SK-N-MC (cell line): ENCODE results near the gene DUSP11.
"Not testable (repeated sequence)": the region's sequence is repeated elsewhere in the genome, so short reads cannot be mapped to it uniquely, and the experiment has no call there.

Experiments used
- EZH2 ChIP-seq: fragments of 200-600 bp; sonication (generic); IDR thresholded peaks from one replicate; pipeline ENCODE4 v1.6.1; 2017; ENCODE audit warnings: antibody characterized with exemption
- FOXP2 ChIP-seq: optimal IDR thresholded peaks from 2 replicates; pipeline ENCODE3; 2011; ENCODE audit warnings: mild to moderate bottlenecking, moderate library complexity; ENCODE audit not compliant: insufficient read depth; ENCODE audit errors: extremely low read length, control extremely low read depth
- POLR2AphosphoS5 ChIP-seq: IDR thresholded peaks from 2 replicates; pipeline ENCODE4 v1.6.1; 2012; ENCODE audit warnings: mild to moderate bottlenecking, low read depth, low read length, borderline replicate concordance

GRCh38 chr2:73754332-73754731 lies 25.6 kb downstream of the DUSP11 start:
- TF ChIP-seq EZH2, POLR2AphosphoS5, FOXP2: not testable (repeated sequence)
